ENCODE results near the gene CHD6.

DNA sequence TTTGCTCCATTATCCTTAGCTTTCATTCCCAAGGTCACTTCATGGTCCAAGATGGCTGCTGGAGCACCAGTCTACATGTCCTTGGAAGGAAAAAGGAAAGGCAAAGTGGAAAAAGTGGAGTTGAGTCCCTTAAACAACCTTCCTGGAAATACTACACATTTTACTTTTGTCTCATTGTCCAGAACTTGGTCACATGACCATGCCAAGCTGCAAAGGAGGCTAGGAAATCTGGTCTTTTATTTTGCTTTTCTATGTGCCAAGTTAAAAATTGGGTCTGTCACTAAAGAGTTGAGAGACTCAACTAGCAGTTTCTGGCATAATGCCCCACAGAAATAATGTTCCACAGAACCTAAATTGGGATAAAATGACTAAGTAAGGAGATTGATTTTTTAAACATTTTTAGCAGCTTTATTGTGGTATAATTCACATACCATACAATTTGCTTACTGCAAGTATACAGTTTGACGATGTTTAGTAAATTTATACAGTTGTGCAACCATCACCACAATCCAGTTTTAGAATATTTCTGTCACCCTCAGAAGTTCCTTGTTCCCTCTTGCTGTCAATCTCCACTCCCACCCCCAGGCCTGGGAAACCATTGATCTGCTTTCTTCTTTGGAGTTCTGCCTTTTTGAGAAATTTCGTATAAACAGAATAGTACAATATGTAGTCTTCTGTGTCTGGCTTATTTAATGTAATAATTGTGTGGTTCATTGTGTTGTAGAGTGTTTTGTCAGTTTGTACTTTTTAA is 5.6 kb upstream of the CHD6 start:
- TF ChIP-seq, protein P1, sequence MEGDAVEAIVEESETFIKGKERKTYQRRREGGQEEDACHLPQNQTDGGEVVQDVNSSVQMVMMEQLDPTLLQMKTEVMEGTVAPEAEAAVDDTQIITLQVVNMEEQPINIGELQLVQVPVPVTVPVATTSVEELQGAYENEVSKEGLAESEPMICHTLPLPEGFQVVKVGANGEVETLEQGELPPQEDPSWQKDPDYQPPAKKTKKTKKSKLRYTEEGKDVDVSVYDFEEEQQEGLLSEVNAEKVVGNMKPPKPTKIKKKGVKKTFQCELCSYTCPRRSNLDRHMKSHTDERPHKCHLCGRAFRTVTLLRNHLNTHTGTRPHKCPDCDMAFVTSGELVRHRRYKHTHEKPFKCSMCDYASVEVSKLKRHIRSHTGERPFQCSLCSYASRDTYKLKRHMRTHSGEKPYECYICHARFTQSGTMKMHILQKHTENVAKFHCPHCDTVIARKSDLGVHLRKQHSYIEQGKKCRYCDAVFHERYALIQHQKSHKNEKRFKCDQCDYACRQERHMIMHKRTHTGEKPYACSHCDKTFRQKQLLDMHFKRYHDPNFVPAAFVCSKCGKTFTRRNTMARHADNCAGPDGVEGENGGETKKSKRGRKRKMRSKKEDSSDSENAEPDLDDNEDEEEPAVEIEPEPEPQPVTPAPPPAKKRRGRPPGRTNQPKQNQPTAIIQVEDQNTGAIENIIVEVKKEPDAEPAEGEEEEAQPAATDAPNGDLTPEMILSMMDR (IDR thresholded peaks at IDR 0.05), result no peak
- no peak for TF ChIP-seq POLR2A (IDR thresholded peaks at IDR 0.05)

Measured in heart left ventricle (tissue), 13 donors.